SK-N-SH (cell line): Measurements from ENCODE around the gene C11orf91.

Experiments
- FOXM1 ChIP-seq: IDR thresholded peaks from 2 replicates; pipeline ENCODE4 v1.4.0; 2012; ENCODE audit warnings: low read depth, mild to moderate bottlenecking
- POLR2AphosphoS5 ChIP-seq: IDR thresholded peaks from 2 replicates; pipeline ENCODE4 v1.6.1; 2012; ENCODE audit warnings: low read depth, low read length
- TF ChIP-seq, protein P1 (sequence below): IDR thresholded peaks from 2 replicates; pipeline ENCODE4 v1.4.0; 2012; ENCODE audit warnings: low read depth
- TF ChIP-seq, protein P2 (sequence below): IDR thresholded peaks from 2 replicates; pipeline ENCODE4 v1.6.1; 2012; ENCODE audit warnings: mild to moderate bottlenecking, low read depth, low read length, moderate library complexity
- TF ChIP-seq, protein P3 (sequence below): fragments of 200-600 bp; sonication (generic); IDR thresholded peaks from 2 replicates; pipeline ENCODE4 v1.6.1; 2017; ENCODE audit warnings: antibody characterized with exemption, mild to moderate bottlenecking, moderate library complexity

DNA sequence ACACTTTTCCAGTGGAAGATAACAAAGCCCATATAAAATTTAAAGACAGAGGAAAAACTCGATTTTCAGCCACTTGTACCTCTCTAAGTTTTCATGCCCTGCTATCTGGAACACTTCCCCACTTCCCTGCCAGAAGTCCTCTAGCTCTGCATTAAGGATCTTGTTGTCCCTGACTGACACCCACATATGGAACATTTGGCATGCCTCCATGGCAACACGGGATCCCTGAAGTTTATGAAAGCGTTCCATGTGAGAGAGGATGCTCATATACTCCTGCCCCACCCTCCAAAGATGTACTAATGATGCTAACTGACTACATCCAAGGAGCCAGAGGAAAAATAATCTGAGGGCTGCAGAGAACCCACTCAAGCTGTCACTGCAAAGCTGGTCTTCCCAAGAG lies 8.8 kb upstream of the C11orf91 start:
- TF ChIP-seq FOXM1, result no peak
- TF ChIP-seq, protein P1, sequence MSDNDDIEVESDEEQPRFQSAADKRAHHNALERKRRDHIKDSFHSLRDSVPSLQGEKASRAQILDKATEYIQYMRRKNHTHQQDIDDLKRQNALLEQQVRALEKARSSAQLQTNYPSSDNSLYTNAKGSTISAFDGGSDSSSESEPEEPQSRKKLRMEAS, result no peak
- TF ChIP-seq, protein P2, sequence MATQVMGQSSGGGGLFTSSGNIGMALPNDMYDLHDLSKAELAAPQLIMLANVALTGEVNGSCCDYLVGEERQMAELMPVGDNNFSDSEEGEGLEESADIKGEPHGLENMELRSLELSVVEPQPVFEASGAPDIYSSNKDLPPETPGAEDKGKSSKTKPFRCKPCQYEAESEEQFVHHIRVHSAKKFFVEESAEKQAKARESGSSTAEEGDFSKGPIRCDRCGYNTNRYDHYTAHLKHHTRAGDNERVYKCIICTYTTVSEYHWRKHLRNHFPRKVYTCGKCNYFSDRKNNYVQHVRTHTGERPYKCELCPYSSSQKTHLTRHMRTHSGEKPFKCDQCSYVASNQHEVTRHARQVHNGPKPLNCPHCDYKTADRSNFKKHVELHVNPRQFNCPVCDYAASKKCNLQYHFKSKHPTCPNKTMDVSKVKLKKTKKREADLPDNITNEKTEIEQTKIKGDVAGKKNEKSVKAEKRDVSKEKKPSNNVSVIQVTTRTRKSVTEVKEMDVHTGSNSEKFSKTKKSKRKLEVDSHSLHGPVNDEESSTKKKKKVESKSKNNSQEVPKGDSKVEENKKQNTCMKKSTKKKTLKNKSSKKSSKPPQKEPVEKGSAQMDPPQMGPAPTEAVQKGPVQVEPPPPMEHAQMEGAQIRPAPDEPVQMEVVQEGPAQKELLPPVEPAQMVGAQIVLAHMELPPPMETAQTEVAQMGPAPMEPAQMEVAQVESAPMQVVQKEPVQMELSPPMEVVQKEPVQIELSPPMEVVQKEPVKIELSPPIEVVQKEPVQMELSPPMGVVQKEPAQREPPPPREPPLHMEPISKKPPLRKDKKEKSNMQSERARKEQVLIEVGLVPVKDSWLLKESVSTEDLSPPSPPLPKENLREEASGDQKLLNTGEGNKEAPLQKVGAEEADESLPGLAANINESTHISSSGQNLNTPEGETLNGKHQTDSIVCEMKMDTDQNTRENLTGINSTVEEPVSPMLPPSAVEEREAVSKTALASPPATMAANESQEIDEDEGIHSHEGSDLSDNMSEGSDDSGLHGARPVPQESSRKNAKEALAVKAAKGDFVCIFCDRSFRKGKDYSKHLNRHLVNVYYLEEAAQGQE, result no peak
- TF ChIP-seq, protein P3, sequence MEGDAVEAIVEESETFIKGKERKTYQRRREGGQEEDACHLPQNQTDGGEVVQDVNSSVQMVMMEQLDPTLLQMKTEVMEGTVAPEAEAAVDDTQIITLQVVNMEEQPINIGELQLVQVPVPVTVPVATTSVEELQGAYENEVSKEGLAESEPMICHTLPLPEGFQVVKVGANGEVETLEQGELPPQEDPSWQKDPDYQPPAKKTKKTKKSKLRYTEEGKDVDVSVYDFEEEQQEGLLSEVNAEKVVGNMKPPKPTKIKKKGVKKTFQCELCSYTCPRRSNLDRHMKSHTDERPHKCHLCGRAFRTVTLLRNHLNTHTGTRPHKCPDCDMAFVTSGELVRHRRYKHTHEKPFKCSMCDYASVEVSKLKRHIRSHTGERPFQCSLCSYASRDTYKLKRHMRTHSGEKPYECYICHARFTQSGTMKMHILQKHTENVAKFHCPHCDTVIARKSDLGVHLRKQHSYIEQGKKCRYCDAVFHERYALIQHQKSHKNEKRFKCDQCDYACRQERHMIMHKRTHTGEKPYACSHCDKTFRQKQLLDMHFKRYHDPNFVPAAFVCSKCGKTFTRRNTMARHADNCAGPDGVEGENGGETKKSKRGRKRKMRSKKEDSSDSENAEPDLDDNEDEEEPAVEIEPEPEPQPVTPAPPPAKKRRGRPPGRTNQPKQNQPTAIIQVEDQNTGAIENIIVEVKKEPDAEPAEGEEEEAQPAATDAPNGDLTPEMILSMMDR, result no peak
- TF ChIP-seq POLR2AphosphoS5, result no peak
